Measurements from ENCODE around the gene POMT1. TPM values are rescaled to one million over a fixed set of nuclear protein-coding genes. Genes with fewer than 3 reads are reported as not detected.
"Not testable (repeated sequence)": the region's sequence is repeated elsewhere in the genome, so short reads cannot be mapped to it uniquely, and the experiment has no call there.

Gene POMT1
- total RNA-seq, 2 experiments from 2014 or later, result 30.2 to 35.9 TPM

GRCh38 chr9:131469356-131469755 lies 33.4 kb upstream of the POMT1 start:
- Mint-ChIP-seq H3K27me3 (no peaks in the 10 kb centered on the region), H3K9me3 (peaks cover 2% of the 10 kb centered on the region), H3K4me3 (no peak overlapping the region), H3K36me3 (ENCODE audit: low read depth) (peaks cover 64% of the 10 kb centered on the region), H3K4me1 (ENCODE audit: low read depth) (no peaks in the 10 kb centered on the region), H3K27ac (no peak overlapping the region)
- ATAC-seq, result no peak
- intact Hi-C loops (cut with micrococcal nuclease), result no loop called here
- TF ChIP-seq CTCF (IDR thresholded peaks at IDR 0.05), result no peak
- ChIA-PET CTCF (interaction anchor here (1.9 kb wide), 1 partner anchor 119 kb away, joined by 6 read pairs; no protein-coding TSS in a partner anchor), POLR2A (no interaction called here)
- DNase-seq, result no peak

- TF ChIP-seq CTCF (IDR thresholded peaks at IDR 0.05), result no peak
- ChIA-PET POLR2A (interaction anchor here (0.6 kb wide), 1 partner anchor 39 kb away, joined by 3 read pairs; no protein-coding TSS in a partner anchor), CTCF (no interaction called here)
- intact Hi-C loops (cut with micrococcal nuclease), result no loop called here
- peaks cover 2% of the 10 kb centered on the region for H3K9me3 Mint-ChIP-seq
- H3K36me3 Mint-ChIP-seq (ENCODE audit: low read depth), result peaks cover 64% of the 10 kb centered on the region
- ATAC-seq (no peak), DNase-seq (no peak)
- no peak overlapping the region for H3K4me3 Mint-ChIP-seq
- H3K27ac Mint-ChIP-seq, result no peak overlapping the region
- H3K27me3 Mint-ChIP-seq, result no peaks in the 10 kb centered on the region
- H3K4me1 Mint-ChIP-seq (ENCODE audit: low read depth), result no peaks in the 10 kb centered on the region
Measured at GRCh38 chr9:131469951-131470350, 32.8 kb upstream of the POMT1 start.

GRCh38 chr9:131470581-131470991 lies 32.1 kb upstream of the POMT1 start:
- intact Hi-C loops (cut with micrococcal nuclease), result no loop called here
- TF ChIP-seq CTCF (IDR thresholded peaks at IDR 0.05), result no peak
- DNase-seq (no peak), ATAC-seq (no peak)
- Mint-ChIP-seq H3K4me1 (ENCODE audit: low read depth) (no peaks in the 10 kb centered on the region), H3K4me3 (no peak overlapping the region), H3K36me3 (ENCODE audit: low read depth) (peaks cover 61% of the 10 kb centered on the region), H3K27ac (no peak overlapping the region), H3K9me3 (peaks cover 2% of the 10 kb centered on the region), H3K27me3 (no peaks in the 10 kb centered on the region)
- ChIA-PET CTCF (no interaction called here), POLR2A (no interaction called here)

- POLR2A ChIA-PET, result not testable (repeated sequence)
Measured at GRCh38 chr9:131472085-131472484, 30.6 kb upstream of the POMT1 start.

GRCh38 chr9:131473198-131473885 lies 29.4 kb upstream of the POMT1 start:
- peaks cover 49% of the 10 kb centered on the region for H3K36me3 Mint-ChIP-seq (ENCODE audit: low read depth)
- H3K9me3 Mint-ChIP-seq, result peaks cover 2% of the 10 kb centered on the region
- no peak overlapping the region for H3K4me3 Mint-ChIP-seq
- no peak for ATAC-seq
- no peaks in the 10 kb centered on the region for H3K27me3 Mint-ChIP-seq
- no peak for TF ChIP-seq CTCF (IDR thresholded peaks at IDR 0.05)
- POLR2A ChIA-PET, result interaction anchor here (0.6 kb wide), 1 partner anchor 170 kb away, joined by 3 read pairs; no protein-coding TSS in a partner anchor
- H3K4me1 Mint-ChIP-seq (ENCODE audit: low read depth), result no peaks in the 10 kb centered on the region
- H3K27ac Mint-ChIP-seq, result no peak overlapping the region
- CTCF ChIA-PET, result interaction anchor here (1.3 kb wide), 1 partner anchor 124 kb away, joined by 4 read pairs; no protein-coding TSS in a partner anchor
- intact Hi-C loops (cut with micrococcal nuclease), result no loop called here
- DNase-seq, result no peak

More at GRCh38 chr9:131472085-131472484, 30.6 kb upstream of the POMT1 start:
- H3K9me3 Mint-ChIP-seq; ATAC-seq; H3K27ac Mint-ChIP-seq; intact Hi-C loops (cut with micrococcal nuclease); CTCF ChIA-PET; H3K4me3 Mint-ChIP-seq; H3K27me3 Mint-ChIP-seq; H3K4me1 Mint-ChIP-seq (ENCODE audit: low read depth); DNase-seq: not testable (repeated sequence)
- peaks cover 57% of the 10 kb centered on the region for H3K36me3 Mint-ChIP-seq (ENCODE audit: low read depth)

Measured in activated CD8-positive, alpha-beta T cell treated with anti-CD3 and anti-CD28 coated beads for 36 hours (primary cell).